Measurements from ENCODE around the gene SLC35G3.

DNA sequence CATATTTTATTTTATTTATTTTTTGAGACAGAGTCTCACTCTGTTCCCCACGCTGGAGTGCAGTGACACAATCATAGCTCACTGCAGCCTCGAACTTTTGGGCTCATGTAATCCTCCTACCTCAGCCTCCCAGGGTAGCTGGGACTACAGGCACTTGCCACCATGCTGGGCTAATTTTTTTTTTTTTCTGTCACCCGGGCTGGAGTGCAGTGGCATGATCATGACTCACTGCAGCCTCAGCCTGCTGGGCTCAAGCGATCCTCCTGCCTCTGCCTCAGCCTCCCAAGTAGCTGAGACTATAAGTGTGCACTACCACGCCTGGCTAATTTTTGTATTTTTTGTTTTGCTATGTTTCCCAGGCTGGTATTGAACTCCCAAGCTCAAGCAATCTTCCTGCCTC lies 29.5 kb downstream of the SLC35G3 start:
- TF ChIP-seq, protein P1, sequence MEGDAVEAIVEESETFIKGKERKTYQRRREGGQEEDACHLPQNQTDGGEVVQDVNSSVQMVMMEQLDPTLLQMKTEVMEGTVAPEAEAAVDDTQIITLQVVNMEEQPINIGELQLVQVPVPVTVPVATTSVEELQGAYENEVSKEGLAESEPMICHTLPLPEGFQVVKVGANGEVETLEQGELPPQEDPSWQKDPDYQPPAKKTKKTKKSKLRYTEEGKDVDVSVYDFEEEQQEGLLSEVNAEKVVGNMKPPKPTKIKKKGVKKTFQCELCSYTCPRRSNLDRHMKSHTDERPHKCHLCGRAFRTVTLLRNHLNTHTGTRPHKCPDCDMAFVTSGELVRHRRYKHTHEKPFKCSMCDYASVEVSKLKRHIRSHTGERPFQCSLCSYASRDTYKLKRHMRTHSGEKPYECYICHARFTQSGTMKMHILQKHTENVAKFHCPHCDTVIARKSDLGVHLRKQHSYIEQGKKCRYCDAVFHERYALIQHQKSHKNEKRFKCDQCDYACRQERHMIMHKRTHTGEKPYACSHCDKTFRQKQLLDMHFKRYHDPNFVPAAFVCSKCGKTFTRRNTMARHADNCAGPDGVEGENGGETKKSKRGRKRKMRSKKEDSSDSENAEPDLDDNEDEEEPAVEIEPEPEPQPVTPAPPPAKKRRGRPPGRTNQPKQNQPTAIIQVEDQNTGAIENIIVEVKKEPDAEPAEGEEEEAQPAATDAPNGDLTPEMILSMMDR (IDR thresholded peaks at IDR 0.05 in 4 of 5, conservative IDR thresholded peaks at IDR 0.05 in 1 of 5), result no peak
- no peak for TF ChIP-seq POLR2A (IDR thresholded peaks at IDR 0.05)
